Heart left ventricle (tissue), 13 donors: ENCODE data around the gene HPGD.

Source experiments
- CTCF ChIP-seq, 12 donors: fragments of 200-600 bp; sonication (generic) in 4 of 12; IDR thresholded peaks; one replicate each; pipeline versions ENCODE4 v1.5.0 to v1.8.0; 2018 to 2022; ENCODE audit warnings: antibody characterized with exemption in 12 of 12, mild to moderate bottlenecking in 5 of 12
- POLR2A ChIP-seq, 2 donors: fragments of 450-650 bp; IDR thresholded peaks; one replicate each; pipeline ENCODE4 v1.6.1; 2017; ENCODE audit warnings: antibody characterized with exemption in 2 of 2, mild to moderate bottlenecking in 2 of 2, moderate library complexity in 2 of 2
- donor health status: ischemic (EF 13 %, LVEDD 7.1; RV severe dilation, severe dysfunction).
- donor health status: DM: no; HTN: yes; CAD: no.
- donor health status: DM: no; HTN: no; CAD: no.
- donor health status: ischemic (EF 25% LVEDD 6.9; RV normal size, moderate dysfunction).
- donor health status: ischemic (EF 25% LVEDD 5.7; RV mildly dilated, moderate dysfunction).
- donor health status: ischemic (EF 35%, LVEDD 5.7; RV mildly dilated, moderate dysfunction).
- donor health status: nonischemic (EF 11% LVEDD 7.7; RV severe dilation, severe dysfunction).
- donor health status: DM: yes; HTN: yes; CAD: no.
- donor health status: PGD.
- donor health status: ischemic (EF 29% LVEDD 5.4; RV normal size, mild dysfunction).
- donor health status: nonischemic (EF 23%, LVEDD 6.1; RV moderate dilation, normal function).

- TF ChIP-seq CTCF (IDR thresholded peaks at IDR 0.05): no peak
- no peak for TF ChIP-seq POLR2A (IDR thresholded peaks at IDR 0.05)
These were observed 31.8 kb downstream of the HPGD start for GRCh38 chr4:174490451-174490961.
